GM19452 (cell line): ENCODE measurements around the gene ARL13B.
"Not testable (repeated sequence)": the region's sequence is repeated elsewhere in the genome, so short reads cannot be mapped to it uniquely, and the experiment has no call there.

Experiments
- ATAC-seq: cut with Tn5 transposase; IDR thresholded peaks from one replicate; pipeline ENCODE4 v1.9.1; 2021; ENCODE audit not compliant: unreplicated experiment

The ARL13B gene

DNA sequence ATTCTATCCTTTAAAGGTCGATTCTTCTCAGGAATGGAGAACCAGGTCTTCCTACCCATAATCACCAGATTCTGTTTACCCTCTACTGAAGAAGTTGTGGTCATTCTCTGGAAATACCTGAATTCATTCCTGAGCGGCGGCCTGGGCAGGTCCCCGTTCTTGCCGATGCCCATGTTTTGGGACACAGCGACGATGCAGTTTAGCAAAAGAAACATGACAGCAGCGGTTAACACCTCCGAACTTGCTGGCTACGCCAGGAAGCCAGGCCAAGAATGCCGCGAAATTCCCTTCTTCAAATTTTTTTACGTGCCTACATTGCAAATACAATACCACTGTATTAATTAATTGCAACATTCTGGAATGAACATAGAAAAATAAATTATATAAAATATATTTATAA is 81.3 kb downstream of the ARL13B start:
- no peak for ATAC-seq

DNA sequence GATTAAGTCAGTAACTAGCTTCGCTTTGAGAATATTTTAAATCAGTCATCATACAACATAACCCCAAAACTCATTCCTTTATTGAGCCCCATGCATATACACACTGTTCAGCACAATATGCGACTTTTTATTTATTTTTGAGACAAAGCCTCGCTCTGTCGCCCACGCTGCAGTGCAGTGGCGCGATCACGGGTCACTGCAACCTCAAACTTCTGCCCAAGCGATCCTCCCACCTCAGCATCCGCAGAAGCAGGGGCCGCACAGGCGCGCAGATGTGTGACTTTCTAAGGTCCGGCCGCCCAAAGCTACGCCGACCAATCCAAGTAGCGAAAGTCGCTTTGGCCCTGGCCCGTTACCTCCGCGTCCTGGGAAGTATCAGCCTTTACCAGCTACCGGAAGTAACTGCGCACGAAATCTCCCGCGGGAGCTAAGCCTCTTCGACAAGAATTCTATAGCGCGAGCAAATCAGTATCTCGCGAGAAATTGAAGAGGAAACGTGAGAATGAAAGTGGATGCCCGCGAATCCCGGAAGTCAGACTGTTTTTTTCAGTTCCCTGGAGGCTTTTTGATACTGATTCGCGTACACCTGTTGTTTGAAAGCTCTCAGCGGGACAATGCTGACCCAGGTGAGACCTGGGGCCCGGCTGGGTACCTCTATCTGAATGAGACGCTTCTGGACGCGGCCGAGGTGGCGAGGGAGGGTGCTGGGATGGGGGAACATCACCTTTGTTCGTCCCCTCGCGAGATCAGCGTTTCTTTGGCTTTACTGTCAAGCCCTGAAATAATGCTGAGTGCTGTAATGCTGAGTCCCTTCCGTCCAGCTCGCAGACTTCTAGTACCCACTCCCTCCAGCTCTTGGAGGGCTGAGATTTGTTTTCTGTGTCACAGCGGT is 82.8 kb downstream of the ARL13B start, which contains the start of the genes DHFR2 and NSUN3:
Gene DHFR2, minus strand, starts transcription at position 404 of the 892 bp plus-strand sequence. CDS start 1,405 bp downstream, outside the sequence.
Gene NSUN3, plus strand, starts transcription at position 549 of the 892 bp plus-strand sequence. Its CDS starts 66 bp downstream, at position 615.
- ATAC-seq, result peak; percentile 94

DNA sequence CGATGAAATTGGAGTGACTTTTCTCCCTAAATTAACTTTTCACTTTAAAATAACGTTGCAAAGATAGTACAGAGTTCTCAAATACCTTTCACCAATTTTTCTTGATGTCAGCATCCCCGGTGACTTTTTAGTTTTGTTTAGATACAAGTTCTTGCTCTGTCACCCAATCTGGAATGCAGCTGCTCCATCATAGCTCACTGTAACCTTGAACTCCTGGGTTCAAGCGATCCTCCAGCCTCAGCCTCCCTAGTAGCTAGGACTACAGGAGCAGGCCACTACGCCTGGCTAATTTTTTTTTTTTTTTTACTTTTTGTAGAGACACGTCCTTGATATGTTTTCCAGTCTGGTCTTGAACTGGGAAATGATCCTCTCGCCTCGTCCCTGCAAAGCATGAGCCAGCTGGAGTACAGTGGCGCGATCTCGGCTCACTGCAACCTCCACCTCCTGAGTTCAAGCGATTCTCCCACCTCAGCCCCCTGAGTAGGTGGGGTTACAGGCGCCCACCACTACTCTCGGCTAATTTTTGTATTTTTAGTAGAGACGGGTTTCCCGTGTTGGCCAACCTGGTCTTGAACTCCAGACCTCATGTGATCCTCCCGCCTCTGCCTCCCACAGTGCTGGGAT is 83.7 kb downstream of the ARL13B start:
- no peak for ATAC-seq

DNA sequence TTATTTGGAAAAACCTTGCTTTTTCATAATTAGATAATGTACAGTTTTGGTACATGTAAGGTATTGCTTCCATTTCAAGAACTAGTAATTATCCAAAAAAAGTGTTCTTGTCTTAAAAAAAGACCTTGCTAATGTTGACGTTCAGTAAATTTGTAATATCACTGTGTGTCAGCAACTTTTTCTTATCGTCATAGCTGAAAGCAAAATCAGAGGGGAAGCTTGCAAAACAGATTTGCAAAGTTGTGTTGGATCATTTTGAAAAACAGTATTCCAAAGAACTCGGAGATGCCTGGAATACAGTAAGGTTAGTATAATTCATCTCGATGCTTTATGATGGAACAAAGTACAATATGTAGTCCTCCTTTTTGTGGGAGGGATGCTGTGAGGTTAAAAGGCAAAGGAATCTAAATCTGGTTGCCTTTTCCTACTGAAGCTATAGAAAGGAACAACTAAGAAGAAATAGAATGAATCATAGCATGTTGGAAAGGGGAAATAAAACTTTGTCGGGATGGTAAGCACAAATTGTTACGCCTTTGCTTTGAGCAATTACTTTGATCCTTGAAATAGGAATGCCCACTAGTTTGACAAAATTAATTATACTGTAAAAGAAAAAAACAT is 84.4 kb downstream of the ARL13B start:
- ATAC-seq, result no peak

DNA sequence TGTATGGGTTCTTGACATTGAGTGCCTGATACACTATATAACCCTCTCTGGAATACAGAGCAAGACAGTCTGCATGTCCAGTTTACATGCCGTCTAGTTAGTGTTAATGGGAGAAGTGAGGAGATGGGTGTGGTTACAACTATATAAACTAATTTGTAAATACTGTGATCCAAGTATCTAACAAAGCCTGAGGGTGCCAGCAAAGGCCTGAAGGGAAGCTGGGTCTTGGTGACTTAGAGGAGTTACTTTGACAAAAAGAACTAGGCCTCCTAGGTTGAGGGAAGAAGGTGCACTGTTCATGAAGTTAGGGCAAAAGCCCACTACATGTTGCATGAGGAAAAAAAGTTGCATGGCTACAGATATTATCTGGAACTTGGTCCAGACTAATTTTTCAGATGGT is 85.2 kb downstream of the ARL13B start:
- ATAC-seq, result no peak

DNA sequence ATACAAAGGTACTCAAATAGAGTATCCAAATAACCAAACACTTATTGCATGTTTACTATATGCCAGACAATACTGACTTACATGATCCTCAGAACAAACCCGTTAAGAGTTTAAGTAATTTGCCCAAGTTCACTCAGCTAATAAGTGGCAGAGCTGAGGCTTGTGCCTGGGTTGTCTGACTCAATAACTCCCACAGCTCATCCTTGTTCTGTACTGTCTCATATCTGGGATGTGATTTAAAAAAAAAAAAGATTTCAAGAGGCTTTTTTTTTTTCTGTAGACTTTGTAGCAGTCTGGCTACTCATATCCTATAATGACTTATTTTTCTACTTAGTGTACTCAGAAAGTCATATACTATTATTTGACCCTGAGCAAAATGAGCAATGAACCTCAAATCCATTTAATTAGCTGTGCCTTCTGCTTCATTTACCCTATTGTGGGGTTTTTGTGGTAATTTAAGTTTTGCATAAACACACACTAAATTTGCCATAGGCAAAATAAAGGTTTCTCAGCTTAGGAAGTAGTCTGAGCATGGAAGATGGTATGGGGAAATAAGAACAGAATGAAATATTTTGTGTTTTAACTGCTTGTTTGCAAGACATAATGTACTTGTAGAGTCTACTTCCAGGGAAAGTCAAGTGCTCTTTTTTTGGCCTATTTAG is 86.0 kb downstream of the ARL13B start:
- no peak for ATAC-seq

DNA sequence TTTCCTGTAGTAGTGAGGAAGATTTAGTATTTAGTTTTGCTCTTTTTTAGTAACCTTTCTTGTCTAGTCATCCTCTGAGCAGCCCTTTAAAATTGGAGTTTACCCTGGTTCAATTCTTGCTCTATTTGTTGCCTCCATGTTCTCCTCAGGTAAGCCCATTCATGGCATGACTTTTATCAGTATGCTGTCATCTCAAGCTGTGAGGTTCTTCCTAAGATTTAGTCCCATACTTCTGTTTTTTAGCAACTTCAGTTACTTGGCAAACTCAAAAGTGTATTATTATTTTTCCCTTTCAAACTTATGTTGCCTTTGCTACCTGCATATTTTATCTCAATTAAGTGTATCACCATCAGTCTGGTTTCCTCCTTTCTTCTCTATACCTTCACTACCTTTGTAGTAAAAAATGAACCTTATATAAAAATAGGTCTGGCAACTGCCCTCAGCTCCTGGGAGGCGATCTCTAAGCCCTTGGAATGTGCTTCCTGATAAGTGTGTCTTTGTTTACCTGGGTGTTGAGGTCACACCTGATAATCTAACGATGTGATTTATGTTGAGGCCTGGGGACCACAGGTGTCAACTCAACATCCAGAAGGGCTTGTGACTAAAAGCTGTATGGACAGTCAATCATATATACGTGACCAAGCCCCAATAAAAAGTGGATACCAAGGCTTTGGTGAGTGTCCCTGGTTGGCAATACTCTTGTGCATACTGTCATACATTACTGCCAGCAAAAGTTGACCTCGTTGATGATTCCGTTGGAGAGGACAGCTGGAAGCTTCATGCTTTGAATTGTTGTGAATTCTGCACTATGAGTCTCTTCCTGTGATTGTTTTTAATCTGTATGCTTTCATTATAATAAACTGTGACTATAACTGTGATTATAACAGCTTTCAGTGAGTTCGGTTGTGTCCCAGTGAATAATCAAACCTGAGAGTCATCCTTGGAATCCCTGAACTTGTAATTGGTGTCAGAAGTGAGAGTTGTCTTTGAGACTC is 86.8 kb downstream of the ARL13B start:
- ATAC-seq, result no peak

DNA sequence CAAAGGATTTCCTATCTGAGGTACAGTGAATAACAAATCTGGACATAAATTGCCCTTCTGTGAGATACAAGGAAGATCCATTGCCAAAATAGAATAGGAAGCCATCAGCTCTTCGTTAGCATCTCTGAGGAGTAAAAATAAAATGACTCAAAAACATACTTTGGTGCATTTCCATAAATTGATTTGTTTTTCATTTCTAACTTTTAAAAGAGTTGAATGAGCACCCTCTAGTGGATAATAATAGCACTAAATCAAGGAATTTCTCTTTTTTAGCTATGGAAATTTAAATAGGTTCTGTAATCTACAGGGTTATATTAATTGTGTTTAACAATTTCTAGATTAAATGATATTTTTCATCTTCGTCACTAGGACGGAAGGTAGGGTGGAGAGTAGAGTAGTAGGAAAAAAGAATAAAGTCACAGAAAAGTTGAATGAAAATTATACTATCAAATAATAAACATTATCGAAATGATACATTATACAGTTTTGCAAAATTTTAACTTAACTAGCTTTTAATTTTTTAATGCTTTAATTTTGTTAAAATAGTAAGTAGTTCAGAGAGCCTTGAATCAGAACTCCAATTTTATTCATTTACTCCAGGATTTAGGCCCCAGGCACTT is 89.3 kb downstream of the ARL13B start:
- ATAC-seq, result no peak

DNA sequence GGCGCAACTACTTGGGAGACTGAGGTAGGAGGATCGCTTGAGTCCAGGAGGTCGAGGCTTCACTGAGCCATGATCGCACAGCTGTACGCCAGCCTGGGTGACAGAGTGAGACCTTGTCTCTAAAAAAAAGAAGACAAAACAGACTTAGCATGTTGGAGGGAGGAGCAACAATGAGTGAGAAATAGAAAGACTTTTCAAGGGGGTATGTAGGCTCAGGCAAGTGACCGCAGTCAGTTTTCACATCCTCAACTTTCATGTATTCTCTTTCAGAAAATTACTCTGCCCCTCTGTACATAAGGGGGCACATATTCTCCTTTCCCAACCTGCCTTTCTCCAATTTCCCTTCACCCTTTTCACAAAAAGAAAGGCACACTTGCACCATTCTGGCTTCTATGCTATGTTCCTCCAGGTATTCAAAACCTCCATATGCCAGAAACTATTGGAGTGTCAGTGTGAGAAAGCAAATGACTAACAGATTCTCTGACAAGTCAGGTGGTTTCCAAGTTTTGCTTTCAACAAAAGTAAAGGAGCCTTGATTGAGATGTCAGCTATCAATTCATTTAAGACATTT is 90.5 kb downstream of the ARL13B start:
- ATAC-seq, result peak; percentile 69

DNA sequence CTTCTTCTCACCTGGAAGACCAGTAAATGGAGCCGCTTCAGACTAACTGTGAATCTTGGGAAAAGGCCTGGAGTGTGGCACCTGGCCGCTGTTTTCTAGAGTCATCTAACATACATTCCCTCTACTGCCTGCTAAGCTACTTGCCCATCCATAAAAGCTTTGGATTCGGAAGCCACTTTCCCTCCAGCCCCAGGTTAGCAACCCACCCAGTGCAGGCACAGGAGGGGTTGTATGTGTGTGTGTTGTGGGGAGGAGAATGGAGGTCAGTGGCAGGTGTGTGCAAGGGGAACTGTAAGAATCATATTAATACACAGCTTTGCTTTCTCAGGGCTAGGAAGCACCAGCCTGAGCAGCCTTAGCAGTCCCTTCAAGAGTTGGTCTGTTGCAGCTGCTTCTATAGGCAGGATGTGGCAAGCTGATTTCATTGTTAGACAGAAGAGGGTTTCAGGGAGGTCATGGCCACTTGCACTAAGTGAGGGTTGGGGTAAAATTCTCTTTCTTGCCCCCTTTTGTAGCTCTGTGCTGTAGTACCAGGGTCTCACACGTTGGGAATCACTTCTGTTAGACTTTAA is 91.8 kb downstream of the ARL13B start:
- peak; percentile 73 for ATAC-seq

DNA sequence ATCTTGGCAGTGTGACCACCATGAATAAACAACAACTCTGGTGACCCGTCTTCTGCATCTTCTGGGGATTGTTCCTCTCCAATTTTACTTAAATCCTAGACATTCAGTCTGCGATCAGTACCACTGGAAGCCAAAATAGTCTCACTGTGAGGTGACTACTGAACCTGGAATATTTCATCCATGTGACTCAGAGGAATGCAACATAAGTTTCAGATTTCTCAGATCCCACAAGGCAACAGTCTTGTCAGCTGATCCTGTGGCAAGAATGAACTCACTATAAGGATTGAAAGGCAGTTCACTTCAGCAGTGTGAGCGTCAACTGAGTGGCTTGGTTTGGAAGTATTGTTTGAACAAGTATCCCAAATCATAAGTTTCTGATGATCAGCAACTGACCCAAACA is 96.1 kb downstream of the ARL13B start:
- no peak for ATAC-seq

DNA sequence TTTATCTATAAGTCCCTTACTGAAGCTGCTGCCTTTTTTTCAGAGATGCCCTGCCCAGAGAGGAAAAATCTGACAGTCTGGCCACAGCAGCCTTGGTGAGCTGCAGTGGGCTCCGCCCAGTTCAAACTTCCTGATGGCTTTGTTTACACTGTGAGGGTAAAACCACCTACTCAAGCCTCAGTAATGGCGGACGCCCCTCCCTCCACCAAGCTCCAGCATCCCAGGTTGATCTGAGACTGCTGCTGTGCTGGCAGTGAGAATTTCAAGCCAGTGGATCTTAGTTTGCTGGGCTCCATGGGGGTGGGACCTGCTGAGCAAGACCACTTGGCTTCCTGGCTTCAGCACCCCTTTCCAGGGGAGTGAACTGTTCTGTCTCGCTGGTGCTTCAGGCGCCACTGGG is 100.6 kb downstream of the ARL13B start:
- ATAC-seq, result not testable (repeated sequence)

DNA sequence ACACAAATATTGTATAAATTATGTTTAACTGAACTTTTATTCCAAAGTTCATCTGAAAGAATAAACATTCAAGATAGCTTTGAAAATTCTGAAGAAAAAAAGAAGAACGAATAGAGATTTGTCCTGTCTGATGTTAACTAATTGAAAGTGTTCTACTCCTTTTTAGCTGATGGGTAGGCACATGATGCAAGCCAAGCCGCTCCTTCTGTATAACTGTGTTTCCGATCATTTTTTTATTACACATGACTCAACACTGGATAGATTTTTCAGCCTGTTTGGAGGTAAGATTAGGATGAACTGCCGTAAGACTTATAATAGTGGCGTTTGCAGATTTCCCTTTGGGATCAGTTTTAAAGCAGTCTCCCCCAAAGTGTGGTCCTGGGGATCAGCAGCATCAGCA is 101.9 kb downstream of the ARL13B start:
- no peak for ATAC-seq

DNA sequence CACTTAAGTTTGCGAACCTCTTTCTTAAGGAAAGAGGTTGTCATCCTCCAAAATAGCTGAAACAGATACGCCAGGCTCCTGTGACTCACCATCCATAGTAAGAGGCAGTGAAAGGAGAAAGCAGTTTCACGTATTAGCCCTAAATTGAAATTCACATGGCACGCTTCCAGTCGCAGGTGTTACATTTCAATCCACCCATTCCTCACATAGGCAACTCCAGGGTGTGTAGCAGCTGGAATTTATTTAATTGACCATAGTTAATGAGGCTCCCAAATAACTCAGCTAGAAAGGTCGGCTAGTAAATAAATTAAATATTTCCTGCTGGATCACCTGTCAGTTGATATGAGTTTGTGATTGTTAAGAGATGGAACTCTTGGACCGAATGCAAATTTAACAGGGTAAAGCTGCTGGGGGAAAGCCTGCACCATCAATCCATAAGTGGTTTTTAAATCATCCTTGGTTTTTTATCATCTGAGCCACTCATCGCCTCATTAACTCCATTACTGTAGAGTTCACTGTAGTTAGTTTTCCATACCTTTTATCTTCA is 102.5 kb downstream of the ARL13B start:
- ATAC-seq, result no peak

DNA sequence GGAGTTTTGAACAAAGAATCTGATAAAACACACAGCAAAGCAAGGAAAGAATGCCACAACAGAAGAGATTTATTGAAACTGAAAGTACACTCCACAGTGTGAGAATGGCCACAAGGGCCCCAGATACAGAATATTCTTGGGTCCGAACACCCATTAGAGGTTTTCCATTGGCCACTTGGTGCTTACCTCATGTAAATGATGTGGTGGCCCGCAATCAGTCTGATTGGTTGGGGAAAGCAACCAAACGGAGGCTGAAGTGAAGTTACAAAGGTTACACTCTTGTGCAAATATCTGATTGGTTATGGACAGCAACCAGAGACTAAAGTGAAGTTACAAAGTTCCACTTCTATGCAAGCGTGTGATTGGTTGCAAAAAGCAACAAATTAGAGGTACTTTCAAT is 103.3 kb downstream of the ARL13B start:
- peak; percentile 84 for ATAC-seq

DNA sequence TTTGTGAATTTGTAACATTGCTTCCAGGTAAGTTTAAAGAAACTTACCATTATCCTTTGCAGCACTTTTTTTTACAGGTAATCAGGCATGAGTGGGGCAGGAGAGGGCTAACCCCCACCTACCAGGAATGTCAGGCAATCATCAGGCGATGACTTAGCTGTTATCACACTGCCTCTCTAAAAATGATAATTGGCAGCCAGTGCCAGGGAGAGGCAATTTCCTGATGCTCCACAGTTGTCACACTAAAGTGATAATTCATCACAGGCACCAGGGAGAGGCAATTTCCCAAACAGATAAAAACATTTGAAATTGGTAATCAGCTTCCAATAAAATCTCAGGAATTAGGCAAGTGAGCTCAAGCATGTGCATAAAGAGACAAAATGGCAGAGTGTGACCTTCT is 109.2 kb downstream of the ARL13B start:
- no peak for ATAC-seq

DNA sequence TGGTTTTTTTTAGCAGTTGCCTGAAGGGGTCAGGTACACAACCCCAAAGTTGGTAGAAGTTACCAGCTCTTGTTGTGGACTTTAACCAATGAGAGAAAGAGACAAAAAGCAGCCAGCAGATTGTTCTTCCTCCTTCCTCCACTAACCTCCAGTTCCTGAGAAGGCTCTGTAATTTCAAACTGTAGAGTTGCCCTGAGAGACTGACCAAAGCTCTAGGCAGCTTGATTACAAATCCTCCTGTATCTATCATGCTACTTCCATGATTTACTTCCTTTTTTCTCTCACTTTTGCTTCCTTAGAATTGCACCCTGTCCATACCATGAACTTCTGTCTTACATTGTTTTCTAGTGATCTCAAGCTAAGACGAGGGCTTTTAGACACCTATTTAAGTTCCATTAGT is 112.1 kb downstream of the ARL13B start:
- no peak for ATAC-seq

DNA sequence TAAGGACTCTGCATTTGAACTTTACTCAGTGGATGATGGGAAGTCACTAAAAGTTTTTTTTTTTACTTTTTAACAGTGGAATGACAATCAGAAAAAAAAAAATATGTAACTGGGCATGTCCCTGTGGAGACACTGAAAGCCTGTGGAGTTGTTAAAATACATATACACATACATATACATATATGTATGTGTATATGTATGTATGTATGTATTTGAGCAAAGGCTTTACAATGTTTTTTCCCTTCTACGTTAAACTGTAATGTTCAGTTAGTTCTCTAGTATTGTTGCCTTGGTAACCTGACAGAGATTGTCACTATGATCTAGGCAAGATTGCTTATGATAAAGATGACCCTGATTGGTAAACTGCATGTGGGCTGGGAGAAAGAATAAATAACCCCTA is 113.2 kb downstream of the ARL13B start:
- no peak for ATAC-seq

DNA sequence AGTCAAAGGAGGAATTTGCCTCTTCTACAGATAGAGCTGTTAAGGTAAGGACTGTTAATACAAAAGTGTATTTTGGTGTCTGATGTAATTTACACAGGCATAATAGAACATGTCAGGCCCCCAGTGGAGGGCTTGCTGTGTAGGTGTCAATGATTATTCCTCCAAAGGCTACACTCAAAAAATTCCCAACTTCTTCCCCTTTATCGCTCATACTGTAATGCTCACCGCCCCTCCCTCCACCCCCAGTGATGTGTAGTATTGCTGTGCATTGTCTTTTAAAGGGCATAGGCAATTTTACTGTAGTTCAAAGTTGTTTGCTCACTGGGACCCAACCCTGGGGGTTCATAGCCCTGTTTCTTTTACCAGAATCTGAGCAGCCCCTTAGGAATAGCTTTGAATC is 115.2 kb downstream of the ARL13B start:
- no peak for ATAC-seq
